ENCODE results near the gene LUM. TPM values are rescaled to one million over a fixed set of nuclear protein-coding genes. Genes with fewer than 3 reads are reported as not detected.
"Not testable (repeated sequence)": the region's sequence is repeated elsewhere in the genome, so short reads cannot be mapped to it uniquely, and the experiment has no call there.

The LUM gene
- total RNA-seq, 2 donors from 2014 or later = not detected

- ATAC-seq = no peak
- Mint-ChIP-seq H3K36me3 (no peaks in the 10 kb centered on the region), H3K9me3 (no peaks in the 10 kb centered on the region), H3K27ac (no peak overlapping the region)
- DNase-seq (ENCODE audit: low spot score in 2 of 2) = no peak
Measured at GRCh38 chr12:91098461-91098860, 12.8 kb downstream of the LUM start.

DNA sequence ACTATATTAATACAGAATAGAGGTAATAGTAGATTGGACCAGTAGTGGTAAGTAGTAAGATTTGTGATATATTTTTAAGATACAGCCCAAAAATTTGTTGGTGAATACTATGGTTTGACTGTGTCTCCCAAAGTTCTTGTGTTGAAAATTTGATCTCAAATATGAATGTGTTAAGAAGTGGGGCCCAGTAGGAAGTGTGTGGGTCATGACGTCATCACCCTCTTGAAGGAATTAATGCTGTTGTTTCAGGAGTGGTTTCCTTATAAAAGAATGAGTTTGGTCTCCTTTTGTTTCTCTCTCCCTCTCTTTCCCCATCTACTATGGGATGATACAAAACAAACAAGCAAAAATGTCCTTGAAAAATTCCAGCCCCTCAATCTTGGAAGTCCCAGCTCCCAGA, 16.3 kb downstream of the LUM start:
- Mint-ChIP-seq H3K36me3 (peaks cover 0 to 15% of the 10 kb centered on the region in 2 donors), H3K9me3 (peaks cover 12% of the 10 kb centered on the region in 2 donors), H3K27ac (no peak overlapping the region)
- DNase-seq (ENCODE audit: low spot score in 2 of 2) (no peak), ATAC-seq (no peak)

DNA sequence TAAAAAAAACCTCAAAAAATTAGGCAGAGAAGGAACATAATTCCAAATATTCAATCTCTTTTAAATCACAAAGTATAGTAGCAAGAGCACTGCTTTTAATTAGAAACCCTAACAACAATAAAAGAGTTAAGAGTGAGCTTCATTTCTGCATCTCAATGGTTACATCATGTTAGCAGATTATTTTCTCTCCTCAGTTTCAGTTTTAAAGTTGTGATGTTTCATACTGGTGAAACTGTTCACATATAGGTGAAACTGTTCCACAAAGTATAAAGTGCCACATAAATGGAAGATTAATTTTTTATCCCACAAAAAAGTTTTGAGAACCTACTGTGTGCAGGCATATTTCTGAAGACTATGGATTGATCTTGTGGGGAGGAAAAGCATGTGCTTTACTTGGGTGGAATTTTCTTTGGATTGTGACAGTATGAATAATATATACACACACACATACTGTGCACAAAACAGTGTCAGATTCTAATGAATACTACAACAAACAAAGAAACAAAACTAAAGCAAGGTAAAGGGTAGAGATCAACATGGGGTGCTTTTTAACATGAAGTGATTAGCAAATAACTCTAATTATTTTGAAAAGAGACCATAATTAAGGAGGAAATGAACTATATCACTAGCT, 17.1 kb downstream of the LUM start:
- DNase-seq (ENCODE audit: low spot score in 2 of 2) (no peak), ATAC-seq (peak in 1 of 2 donors; percentile 34)
- H3K9me3 Mint-ChIP-seq = peaks cover 16 to 20% of the 10 kb centered on the region in 2 donors
- H3K36me3 Mint-ChIP-seq = peaks cover 0 to 23% of the 10 kb centered on the region in 2 donors
- no peak overlapping the region for H3K27ac Mint-ChIP-seq

DNA sequence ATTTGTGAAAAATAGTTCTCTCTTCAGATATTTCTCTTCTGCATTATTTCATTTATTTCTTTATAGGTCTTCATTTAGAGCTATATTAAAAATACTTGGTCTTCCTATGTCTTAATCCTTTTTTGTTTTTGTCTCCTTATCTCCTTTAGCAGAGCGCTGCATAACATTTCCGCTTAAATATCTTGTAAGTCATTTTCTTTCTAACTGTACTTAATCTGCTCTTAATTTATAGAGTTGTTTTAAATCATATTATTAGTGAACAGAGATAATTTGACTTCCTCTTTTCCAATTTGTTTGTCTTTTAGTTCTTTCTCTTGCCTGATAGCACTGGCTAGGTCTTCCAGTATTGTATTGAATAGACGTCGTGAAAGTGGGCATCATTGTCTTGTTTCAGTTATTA, 18.0 kb downstream of the LUM start:
- Mint-ChIP-seq H3K9me3 (peaks cover 24 to 28% of the 10 kb centered on the region in 2 donors), H3K36me3 (peaks cover 0 to 24% of the 10 kb centered on the region in 2 donors), H3K27ac (no peak overlapping the region)
- DNase-seq (ENCODE audit: low spot score in 2 of 2) (no peak), ATAC-seq (no peak)

GRCh38 chr12:91091916-91092715, 19.2 kb downstream of the LUM start:
- ATAC-seq (peak in 1 of 2 donors; percentile 39), DNase-seq (ENCODE audit: low spot score in 2 of 2) (no peak)
- Mint-ChIP-seq H3K9me3 (peaks cover 25 to 37% of the 10 kb centered on the region in 2 donors), H3K27ac (no peak overlapping the region), H3K36me3 (peaks cover 0 to 24% of the 10 kb centered on the region in 2 donors)

- Mint-ChIP-seq H3K36me3 (peaks cover 0 to 24% of the 10 kb centered on the region in 2 donors), H3K9me3 (peaks cover 25 to 37% of the 10 kb centered on the region in 2 donors)
- not testable (repeated sequence) for ATAC-seq; DNase-seq (ENCODE audit: low spot score in 2 of 2); H3K27ac Mint-ChIP-seq
Measured at GRCh38 chr12:91089953-91090352, 21.3 kb downstream of the LUM start.

- H3K36me3 Mint-ChIP-seq = no peaks in the 10 kb centered on the region
- no peak overlapping the region for H3K27ac Mint-ChIP-seq
- ATAC-seq (no peak), DNase-seq (ENCODE audit: low spot score in 2 of 2) (no peak)
- H3K9me3 Mint-ChIP-seq = no peaks in the 10 kb centered on the region
Measured at GRCh38 chr12:91080041-91080440, 31.3 kb downstream of the LUM start.

GRCh38 chr12:91078501-91078900, 32.8 kb downstream of the LUM start:
- DNase-seq (ENCODE audit: low spot score in 2 of 2) (no peak), ATAC-seq (no peak)
- Mint-ChIP-seq H3K36me3 (no peaks in the 10 kb centered on the region), H3K27ac (no peak overlapping the region), H3K9me3 (no peaks in the 10 kb centered on the region)

- Mint-ChIP-seq H3K27ac (no peak overlapping the region), H3K9me3 (no peaks in the 10 kb centered on the region), H3K36me3 (no peaks in the 10 kb centered on the region)
- DNase-seq (ENCODE audit: low spot score in 2 of 2) = no peak
- ATAC-seq = no peak
Measured at GRCh38 chr12:91077228-91077954, 33.9 kb downstream of the LUM start.

GRCh38 chr12:91074851-91075250, 36.4 kb downstream of the LUM start:
- H3K9me3 Mint-ChIP-seq = no peaks in the 10 kb centered on the region
- H3K27ac Mint-ChIP-seq = no peak overlapping the region
- DNase-seq (ENCODE audit: low spot score in 2 of 2) = no peak
- ATAC-seq = no peak
- H3K36me3 Mint-ChIP-seq = no peaks in the 10 kb centered on the region

DNA sequence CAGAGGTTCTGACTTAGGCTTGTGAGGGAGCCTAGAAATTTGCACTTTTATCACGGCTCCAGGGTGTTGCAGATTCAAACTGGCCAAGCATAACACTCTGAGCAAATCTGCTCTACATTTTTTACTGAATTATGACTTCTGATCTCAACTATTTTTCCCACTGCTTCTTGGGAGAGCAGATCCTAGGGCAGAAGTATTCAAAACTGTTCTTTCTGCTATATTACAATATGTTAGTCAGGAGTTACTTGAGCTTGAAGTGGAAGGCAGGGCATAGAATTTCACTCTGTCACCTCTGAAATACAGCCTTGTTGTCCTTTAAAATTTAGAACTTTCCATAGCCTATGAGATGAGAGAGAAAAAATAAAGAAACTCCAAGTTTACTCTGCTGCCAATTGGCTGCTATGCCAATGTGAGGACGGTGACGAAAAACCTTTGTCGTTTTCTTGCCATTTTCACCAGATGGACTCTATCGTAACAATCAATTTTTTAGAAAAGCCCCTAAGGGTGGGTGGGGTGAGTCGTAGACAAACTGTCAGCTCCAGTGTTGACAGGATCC, 37.1 kb downstream of the LUM start:
- H3K36me3 Mint-ChIP-seq = no peaks in the 10 kb centered on the region
- no peak for ATAC-seq
- H3K27ac Mint-ChIP-seq = no peak overlapping the region
- no peak for DNase-seq (ENCODE audit: low spot score in 2 of 2)
- no peaks in the 10 kb centered on the region for H3K9me3 Mint-ChIP-seq

- Mint-ChIP-seq H3K36me3 (no peaks in the 10 kb centered on the region), H3K27ac (no peak overlapping the region), H3K9me3 (no peaks in the 10 kb centered on the region)
- DNase-seq (ENCODE audit: low spot score in 2 of 2) = no peak
- ATAC-seq = no peak
Measured at GRCh38 chr12:91073426-91073825, 37.9 kb downstream of the LUM start.

DNA sequence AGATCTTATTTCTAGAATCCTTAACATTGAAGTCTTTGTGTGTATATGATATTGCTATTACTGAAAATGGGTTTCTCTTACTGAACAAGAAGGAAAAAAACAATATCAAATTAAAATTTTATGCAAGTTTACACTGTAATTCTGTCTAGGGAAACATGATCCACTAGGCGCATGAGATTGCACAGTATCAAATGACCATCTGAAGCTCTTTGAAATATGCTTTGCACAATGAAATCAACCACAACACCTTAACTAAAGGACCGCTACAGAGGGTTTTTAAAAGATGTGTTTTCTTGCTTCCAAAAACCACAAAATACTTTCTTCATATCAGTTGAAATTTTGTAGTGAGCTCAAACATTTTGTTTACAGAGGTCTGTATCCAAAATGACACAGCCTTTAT, 38.4 kb downstream of the LUM start:
- H3K9me3 Mint-ChIP-seq = no peaks in the 10 kb centered on the region
- DNase-seq (ENCODE audit: low spot score in 2 of 2) (no peak), ATAC-seq (no peak)
- H3K36me3 Mint-ChIP-seq = no peaks in the 10 kb centered on the region
- no peak overlapping the region for H3K27ac Mint-ChIP-seq

GRCh38 chr12:91070936-91071335, 40.4 kb downstream of the LUM start:
- ATAC-seq (no peak), DNase-seq (ENCODE audit: low spot score in 2 of 2) (no peak)
- Mint-ChIP-seq H3K27ac (no peak overlapping the region), H3K36me3 (no peaks in the 10 kb centered on the region), H3K9me3 (no peaks in the 10 kb centered on the region)

- no peak for ATAC-seq
- H3K27ac Mint-ChIP-seq = no peak overlapping the region
- H3K9me3 Mint-ChIP-seq = no peaks in the 10 kb centered on the region
Measured at GRCh38 chr12:91065396-91065795, 45.9 kb downstream of the LUM start.

DNA sequence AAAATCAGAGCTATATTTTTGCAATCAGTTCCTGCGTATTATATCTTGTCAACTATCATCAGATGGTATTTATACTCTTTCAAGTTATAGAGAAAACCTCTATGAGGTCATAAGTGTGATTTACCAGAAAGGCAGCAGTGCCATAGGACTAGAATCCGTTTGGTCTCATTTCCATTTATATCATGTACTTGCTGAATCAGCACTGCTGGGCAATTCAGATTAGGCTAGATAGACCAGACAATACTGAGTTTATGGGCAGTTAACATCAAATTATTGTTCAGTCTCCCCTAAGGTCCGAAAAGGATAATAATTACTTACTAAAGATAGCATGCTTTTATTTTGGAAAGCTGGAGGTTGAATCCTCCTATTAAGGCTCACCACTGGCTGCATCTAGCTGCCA, 46.7 kb downstream of the LUM start:
- no peak for ATAC-seq
- DNase-seq (ENCODE audit: low spot score in 2 of 2) = no peak
- no peaks in the 10 kb centered on the region for H3K9me3 Mint-ChIP-seq
- no peaks in the 10 kb centered on the region for H3K36me3 Mint-ChIP-seq
- no peak overlapping the region for H3K27ac Mint-ChIP-seq

More at GRCh38 chr12:91065396-91065795, 45.9 kb downstream of the LUM start:
- H3K36me3 Mint-ChIP-seq = no peaks in the 10 kb centered on the region
- DNase-seq (ENCODE audit: low spot score in 2 of 2) = no peak

DNA sequence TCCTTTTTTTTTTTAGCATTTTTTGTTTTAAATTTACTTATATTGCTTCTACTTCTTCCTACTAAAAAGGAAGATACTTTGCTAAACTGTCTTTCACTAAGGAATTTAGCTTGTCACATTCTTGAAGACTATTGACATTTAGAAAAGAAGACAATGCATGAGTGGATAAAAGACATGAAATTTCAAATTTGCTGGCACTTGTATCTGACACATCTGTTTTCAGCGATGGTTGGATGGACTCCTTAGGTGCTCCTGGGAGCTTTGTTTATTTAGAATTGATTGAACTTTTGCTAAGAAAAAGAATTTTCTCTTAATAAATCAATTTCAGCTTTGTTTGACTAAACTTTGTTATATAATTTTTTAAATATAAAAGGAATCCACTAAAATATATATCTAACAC, 50.2 kb downstream of the LUM start:
- DNase-seq (ENCODE audit: low spot score in 2 of 2) (no peak), ATAC-seq (no peak)
- Mint-ChIP-seq H3K36me3 (no peaks in the 10 kb centered on the region), H3K27ac (no peak overlapping the region), H3K9me3 (no peaks in the 10 kb centered on the region)
